Right cardiac atrium (tissue), 5 donors: ENCODE measurements around the gene ERCC4. TPM values are rescaled to one million over a fixed set of nuclear protein-coding genes. Genes with fewer than 3 reads are reported as not detected.
"Not testable (repeated sequence)": the region's sequence is repeated elsewhere in the genome, so short reads cannot be mapped to it uniquely, and the experiment has no call there.

Experiments used
- ATAC-seq, 2 donors: fragments of 200-7000 bp; cut with Tn5 transposase; one replicate each; pipeline versions ENCODE4 v1.8.0 to v1.9.1; 2020; ENCODE audit warnings: moderate library complexity in 2 of 2, mild to moderate bottlenecking in 1 of 2
- DNase-seq, 3 donors: peaks; one replicate each; pipeline ENCODE4 v3.0.0-alpha.2; 2020
- H3K27ac ChIP-seq: one replicate; pipeline ENCODE4 v1.5.1; 2013; ENCODE audit warnings: mild to moderate bottlenecking, low read length, control low read depth, moderate library complexity
- H3K27me3 ChIP-seq: one replicate; pipeline ENCODE4 v1.6.1; 2013; ENCODE audit not compliant: control insufficient read depth, insufficient read depth
- H3K4me1 ChIP-seq: one replicate; pipeline ENCODE4 v1.6.1; 2013; ENCODE audit warnings: low read length; ENCODE audit not compliant: control insufficient read depth, insufficient read depth
- H3K4me3 ChIP-seq: one replicate; pipeline ENCODE4 v1.5.1; 2013; ENCODE audit warnings: low read length, control low read depth
- H3K9me3 ChIP-seq: one replicate; pipeline ENCODE4 v1.6.1; 2013; ENCODE audit warnings: low read length; ENCODE audit not compliant: control insufficient read depth
- WGBS: extraction: QIAGEN DNeasy Blood & Tissue Kit; methylation state at CpG from one replicate; pipeline ENCODE4 v1.1.7; 2013; 5-methylcytosine and 5-hydroxymethylcytosine counted together
- intact Hi-C, 4 donors: fragments of 100-400 bp; cut with DNase I; formaldehyde crosslinking; loops; one replicate each; pipeline versions ENCODE4 v1.11.0 to v1.14.0; 2022 to 2023
- long read RNA-seq, 4 donors: library from polyadenylated mRNA; unstranded; transcript quantifications; one replicate each; pipeline ENCODE4 v2.0.0, GENCODE V29; 2020 to 2021
- polyA plus RNA-seq: library from polyadenylated mRNA; stranded (reverse); fragments of 200-250 nt; gene quantifications from one replicate; pipeline ENCODE4 v1.2.3, GENCODE V29; 2013
- total RNA-seq, 4 donors: library from RNA; stranded (reverse); fragmentation: NEBNext Ultra II Directional; extraction: Animal tissue kit (Norgen Biotek cat#: 25700); gene quantifications; one replicate each; pipeline ENCODE4 v1.2.1, GENCODE V29; 2021
- donor health status: healthy with polysubstance abuse.
- donor health status: DM: no; HTN: yes; CAD: no.
- donor health status: DM: no; HTN: no; CAD: no.
- donor health status: DM: no; HTN: yes; CAD: no; lungs with severe emphysema.
- donor health status: DM: yes; HTN: yes; CAD: no.

Gene ERCC4
- 10 to 100 TPM in 2 of 4 donors, 1 to 10 TPM in 2; 9.2 to 14.4 (median 10.6) TPM for total RNA-seq
- 2.3 TPM for polyA plus RNA-seq
- long read RNA-seq, donor 1, full-length matches to known transcripts = 8 of 10 reads
- long read RNA-seq, donor 1, partial matches to known transcripts = 0 of 10 reads
- long read RNA-seq, donor 1, other reads (novel, unspliced or antisense) = 2 of 10 reads
- long read RNA-seq, donor 2, partial matches to known transcripts = 1 of 2 reads
- long read RNA-seq, donor 2, other reads (novel, unspliced or antisense) = 1 of 2 reads
- long read RNA-seq, donor 3, partial matches to known transcripts = 6 of 14 reads
- long read RNA-seq, donor 3, other reads (novel, unspliced or antisense) = 3 of 14 reads
- long read RNA-seq, donor 4, full-length matches to known transcripts = 1 of 2 reads
- long read RNA-seq, donor 4, partial matches to known transcripts = 0 of 2 reads
- long read RNA-seq, donor 4, other reads (novel, unspliced or antisense) = 1 of 2 reads

DNA sequence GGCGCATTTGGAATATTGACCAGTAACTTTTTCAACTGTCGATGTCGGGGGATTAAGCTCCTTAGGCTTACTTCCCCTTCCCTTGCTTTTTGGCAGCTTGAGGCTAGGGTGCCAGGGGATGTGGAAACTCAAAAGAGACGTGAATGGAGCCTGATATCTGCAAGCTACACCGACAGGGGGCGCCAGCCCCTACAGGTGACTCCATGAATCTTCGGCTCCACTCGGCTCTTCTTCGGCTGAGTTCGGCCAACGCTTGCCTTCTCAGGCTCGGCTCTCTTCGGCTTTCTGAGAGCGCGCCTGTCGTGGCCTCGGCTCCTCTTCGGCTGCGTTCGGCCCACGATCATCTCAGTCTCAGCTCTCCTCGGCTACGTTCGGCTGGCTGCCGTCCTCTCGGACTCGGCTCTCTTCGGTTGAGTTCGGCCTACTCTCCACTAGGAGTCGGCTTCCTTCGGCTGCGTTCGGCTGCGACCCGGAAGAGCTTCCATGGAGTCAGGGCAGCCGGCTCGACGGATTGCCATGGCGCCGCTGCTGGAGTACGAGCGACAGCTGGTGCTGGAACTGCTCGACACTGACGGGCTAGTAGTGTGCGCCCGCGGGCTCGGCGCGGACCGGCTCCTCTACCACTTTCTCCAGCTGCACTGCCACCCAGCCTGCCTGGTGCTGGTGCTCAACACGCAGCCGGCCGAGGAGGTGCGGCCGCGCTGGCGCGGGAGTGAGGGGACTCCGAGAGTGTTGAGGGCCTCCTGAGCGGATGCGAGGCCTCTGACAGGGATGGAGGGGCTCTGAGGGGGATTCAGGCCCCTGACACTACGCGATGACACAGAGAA lies at the start of gene ERCC4:
ERCC4 (plus strand) TSS at position 472 of the 827 bp plus-strand sequence; CDS start at position 484, 12 bp downstream.
- WGBS = under 1% methylated on average over 64 of the region's 64 CpGs

DNA sequence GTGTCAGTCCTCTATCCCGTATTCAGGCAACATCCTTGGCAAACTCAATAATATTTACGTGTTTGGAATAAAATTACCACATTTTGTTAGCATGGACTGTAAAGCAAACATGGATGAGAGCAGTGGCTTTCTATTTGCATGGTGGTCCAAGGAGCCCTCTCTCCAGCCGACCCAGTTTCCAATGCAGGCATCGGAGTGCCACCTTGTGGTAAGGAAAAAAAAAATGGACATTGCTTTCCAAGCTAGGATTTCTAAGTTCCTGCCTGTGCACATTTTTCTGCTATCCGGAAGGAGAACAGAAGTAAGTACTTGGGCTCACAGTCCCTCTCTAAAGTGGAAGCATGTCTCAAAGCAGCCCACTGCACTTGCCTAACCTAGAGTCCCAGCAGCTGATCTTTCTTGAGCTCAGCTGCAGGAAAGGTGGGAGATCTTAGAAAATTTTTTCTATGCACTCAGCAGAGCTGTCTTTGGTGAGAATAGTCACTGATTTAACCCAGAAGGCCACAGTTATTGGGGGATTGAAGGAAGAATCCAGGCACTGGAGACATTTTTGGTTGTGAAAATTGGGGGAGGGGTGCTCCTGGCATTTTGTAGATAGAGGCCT lies 46.0 kb upstream of the ERCC4 start:
- intact Hi-C loops = no loop called here
- 11% methylated on average over 5 of the region's 5 CpGs for WGBS
- H3K27ac ChIP-seq = no peak overlapping the region
- DNase-seq = no peak
- H3K4me3 ChIP-seq = no peak overlapping the region
- H3K27me3 ChIP-seq = no peaks in the 10 kb centered on the region
- H3K9me3 ChIP-seq = no peaks in the 10 kb centered on the region
- no peaks in the 10 kb centered on the region for H3K4me1 ChIP-seq
- ATAC-seq = no peak

More for the DNA sequence above, at the start of gene ERCC4:
- DNase-seq (peak; percentile 100), ATAC-seq (peak; percentile 97 to 98)
- H3K27ac ChIP-seq = peak within 1 kb of the TSS; percentile 59
- H3K9me3 ChIP-seq = no peaks in the 10 kb centered on the region
- no peaks in the 10 kb centered on the region for H3K27me3 ChIP-seq
- H3K4me3 ChIP-seq = peak within 1 kb of the TSS; percentile 63
- H3K4me1 ChIP-seq = no peaks in the 10 kb centered on the region
- intact Hi-C loops = loop anchor here in 3 of 4 donors (2.0 to 10.0 kb wide), 6 partner anchors 53 to 605 kb away; no protein-coding TSS in a partner anchor

DNA sequence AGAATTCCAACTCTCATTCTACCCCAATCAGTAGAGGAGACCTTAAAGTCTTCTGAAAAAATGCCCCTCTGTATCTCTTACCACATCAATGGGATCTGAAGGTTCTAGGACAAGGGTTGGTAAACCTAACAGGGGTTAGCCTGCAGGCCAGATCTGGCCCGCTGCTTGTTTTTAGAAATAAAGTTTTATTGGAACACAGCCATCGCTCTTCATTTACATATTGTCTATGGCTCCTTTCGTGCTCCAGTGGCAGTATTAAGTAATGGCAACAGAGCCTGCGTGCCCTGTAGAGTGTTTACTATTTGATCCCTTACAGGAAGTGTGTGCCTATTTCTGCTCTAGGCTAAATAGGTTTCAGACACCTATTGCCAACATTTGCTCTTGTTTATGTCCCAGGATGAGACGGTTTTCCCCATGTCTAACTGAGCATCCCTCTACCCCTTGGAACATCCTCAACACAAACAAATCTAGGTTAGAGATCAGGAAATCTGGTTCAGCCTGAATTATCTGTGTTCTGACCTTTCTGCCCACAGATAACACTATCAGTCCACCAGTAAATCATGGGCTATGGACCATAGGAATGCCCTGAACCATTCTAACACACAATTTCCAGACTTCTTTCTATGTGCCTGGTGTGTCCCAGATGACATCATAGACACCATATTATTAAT lies 44.2 kb upstream of the ERCC4 start:
- H3K4me1 ChIP-seq = no peaks in the 10 kb centered on the region
- ATAC-seq (no peak), DNase-seq (no peak)
- intact Hi-C loops = no loop called here
- 79% methylated on average over 5 of the region's 5 CpGs for WGBS
- no peak overlapping the region for H3K4me3 ChIP-seq
- H3K27ac ChIP-seq = no peak overlapping the region
- no peaks in the 10 kb centered on the region for H3K27me3 ChIP-seq
- H3K9me3 ChIP-seq = no peaks in the 10 kb centered on the region

DNA sequence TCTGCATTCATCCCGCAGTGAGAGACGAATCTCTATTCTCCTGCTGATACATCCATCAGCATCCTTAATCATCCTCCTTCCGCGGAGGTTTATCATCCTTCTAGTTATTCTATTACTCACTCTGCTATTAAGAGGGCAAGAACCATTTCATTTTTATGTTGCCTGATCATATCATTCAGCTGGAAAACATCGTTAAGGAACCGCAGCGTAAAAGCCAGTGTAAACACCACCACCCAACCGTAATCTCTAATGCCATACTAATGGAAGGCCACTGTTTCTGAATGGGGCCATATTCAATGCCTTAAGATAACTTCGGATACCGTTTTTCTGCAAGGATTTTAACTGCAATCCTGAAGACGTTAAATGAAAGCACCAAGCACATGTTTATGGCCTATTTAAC lies 36.7 kb upstream of the ERCC4 start:
- Histone ChIP-seq H3K27me3 (no peaks in the 10 kb centered on the region), H3K9me3 (no peaks in the 10 kb centered on the region), H3K4me1 (no peaks in the 10 kb centered on the region), H3K27ac (no peak overlapping the region), H3K4me3 (no peak overlapping the region)
- 74% methylated on average over 11 of the region's 11 CpGs for WGBS
- intact Hi-C loops = no loop called here
- no peak for ATAC-seq
- no peak for DNase-seq

DNA sequence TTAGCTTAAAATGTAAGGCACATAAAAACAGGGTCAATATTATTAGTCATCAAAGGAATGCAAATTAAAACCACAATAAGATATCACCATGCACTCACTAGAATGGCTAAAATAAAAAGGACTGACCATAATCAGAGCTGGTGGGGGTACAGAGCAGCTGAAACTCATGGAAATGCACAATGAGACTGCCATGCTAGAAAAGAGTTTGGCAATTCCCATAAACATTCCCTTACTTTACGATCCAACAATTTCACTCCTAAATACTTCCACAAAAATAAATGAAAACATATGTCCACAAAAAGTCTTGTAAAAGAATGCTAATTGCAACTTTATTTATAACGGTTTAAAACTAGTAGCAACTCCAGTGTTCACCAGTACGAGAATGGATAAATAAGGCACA lies 36.1 kb upstream of the ERCC4 start:
- no peak overlapping the region for H3K27ac ChIP-seq
- H3K9me3 ChIP-seq = no peaks in the 10 kb centered on the region
- H3K27me3 ChIP-seq = no peaks in the 10 kb centered on the region
- DNase-seq (no peak), ATAC-seq (no peak)
- intact Hi-C loops = no loop called here
- WGBS = 53% methylated on average over 3 of the region's 3 CpGs
- no peak overlapping the region for H3K4me3 ChIP-seq
- H3K4me1 ChIP-seq = no peaks in the 10 kb centered on the region

DNA sequence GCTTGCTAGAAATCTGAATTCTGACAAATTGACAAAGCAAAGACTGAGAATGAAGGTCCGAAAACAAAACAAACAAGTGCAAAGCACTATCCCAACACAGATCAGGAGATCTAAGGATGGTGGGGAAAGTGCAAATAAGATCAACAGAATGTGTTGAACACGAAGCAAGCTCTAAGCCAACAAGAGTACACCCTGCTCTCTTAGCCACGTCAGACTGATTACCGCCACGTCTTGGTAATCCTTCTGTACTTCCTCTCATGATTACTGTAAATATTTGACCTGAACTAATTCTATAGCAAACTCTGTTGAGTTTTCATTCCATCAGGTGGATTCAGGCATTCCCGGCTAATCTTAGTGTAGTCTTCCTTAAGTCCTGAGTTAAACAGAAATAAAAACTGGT lies 34.3 kb upstream of the ERCC4 start:
- Histone ChIP-seq H3K27me3 (no peaks in the 10 kb centered on the region), H3K27ac (no peak overlapping the region), H3K4me3 (no peak overlapping the region), H3K9me3 (no peaks in the 10 kb centered on the region), H3K4me1 (no peaks in the 10 kb centered on the region)
- ATAC-seq = no peak
- intact Hi-C loops = no loop called here
- no peak for DNase-seq
- WGBS = 55% methylated on average over 6 of the region's 6 CpGs

DNA sequence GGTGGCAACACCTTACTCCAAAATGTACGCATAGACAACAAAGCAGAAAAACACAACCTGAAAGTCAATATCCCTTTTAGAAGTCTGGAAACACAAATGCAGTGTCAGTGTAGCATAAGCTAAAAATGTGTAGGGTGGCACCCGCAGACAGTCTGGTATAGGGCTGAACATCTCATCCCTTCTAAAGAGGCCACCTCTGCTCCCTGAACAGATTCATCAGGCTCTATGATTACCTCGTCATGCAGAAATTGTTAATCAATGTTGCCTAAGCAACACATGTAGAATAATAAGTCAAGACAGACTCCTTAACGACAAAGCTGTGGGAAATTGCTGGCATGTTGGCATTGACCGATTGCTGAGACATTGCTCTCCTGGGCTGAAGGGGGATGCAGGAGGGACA lies 33.3 kb upstream of the ERCC4 start:
- intact Hi-C loops = no loop called here
- 85% methylated on average over 5 of the region's 5 CpGs for WGBS
- Histone ChIP-seq H3K4me3 (no peak overlapping the region), H3K4me1 (no peaks in the 10 kb centered on the region), H3K9me3 (no peaks in the 10 kb centered on the region), H3K27ac (no peak overlapping the region), H3K27me3 (no peaks in the 10 kb centered on the region)
- no peak for ATAC-seq
- no peak for DNase-seq

DNA sequence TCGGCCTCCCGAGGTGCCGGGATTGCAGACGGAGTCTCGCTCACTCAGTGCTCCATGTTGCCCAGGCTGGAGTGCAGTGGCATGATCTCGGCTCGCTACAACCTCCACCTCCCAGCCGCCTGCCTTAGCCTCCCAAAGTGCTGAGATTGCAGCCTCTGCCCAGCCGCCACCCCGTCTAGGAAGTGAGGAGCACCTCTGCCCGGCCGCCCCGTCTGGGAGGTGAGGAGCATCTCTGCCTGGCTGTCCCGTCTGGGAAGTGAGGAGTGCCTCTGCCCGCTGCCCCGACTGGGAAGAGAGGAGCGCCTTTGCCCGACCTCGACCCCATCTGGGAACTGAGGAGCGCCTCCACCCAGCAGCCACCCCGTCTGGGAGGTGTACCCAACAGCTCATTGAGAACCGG lies 30.6 kb upstream of the ERCC4 start:
- H3K4me3 ChIP-seq, H3K4me1 ChIP-seq, ATAC-seq, H3K27me3 ChIP-seq, DNase-seq, intact Hi-C loops, H3K27ac ChIP-seq, H3K9me3 ChIP-seq: not testable (repeated sequence)
- 91% methylated on average over 22 of the region's 22 CpGs for WGBS

DNA sequence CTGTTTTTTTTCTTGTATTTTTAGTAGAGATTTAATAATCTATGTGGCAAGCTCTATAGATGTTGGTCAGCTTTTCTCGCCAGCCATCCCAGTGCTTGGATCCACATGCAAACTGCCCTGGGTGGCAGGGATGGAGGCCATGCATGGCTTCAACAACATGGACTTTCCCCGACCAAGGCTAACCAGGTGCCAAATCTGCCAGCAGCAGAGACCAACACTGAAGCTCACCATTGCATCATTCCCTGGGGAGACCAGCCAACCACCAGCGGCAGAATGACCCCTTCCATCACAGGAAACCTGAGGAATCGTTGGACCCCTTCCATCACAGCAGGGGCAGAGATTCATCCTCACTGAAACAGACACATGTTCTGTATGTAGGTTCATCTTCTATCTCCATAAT lies 27.7 kb upstream of the ERCC4 start:
- H3K27ac ChIP-seq = no peak overlapping the region
- no peaks in the 10 kb centered on the region for H3K27me3 ChIP-seq
- intact Hi-C loops = no loop called here
- H3K4me3 ChIP-seq = no peak overlapping the region
- no peaks in the 10 kb centered on the region for H3K9me3 ChIP-seq
- WGBS = 65% methylated on average over 4 of the region's 4 CpGs
- DNase-seq (no peak), ATAC-seq (no peak)
- no peaks in the 10 kb centered on the region for H3K4me1 ChIP-seq

DNA sequence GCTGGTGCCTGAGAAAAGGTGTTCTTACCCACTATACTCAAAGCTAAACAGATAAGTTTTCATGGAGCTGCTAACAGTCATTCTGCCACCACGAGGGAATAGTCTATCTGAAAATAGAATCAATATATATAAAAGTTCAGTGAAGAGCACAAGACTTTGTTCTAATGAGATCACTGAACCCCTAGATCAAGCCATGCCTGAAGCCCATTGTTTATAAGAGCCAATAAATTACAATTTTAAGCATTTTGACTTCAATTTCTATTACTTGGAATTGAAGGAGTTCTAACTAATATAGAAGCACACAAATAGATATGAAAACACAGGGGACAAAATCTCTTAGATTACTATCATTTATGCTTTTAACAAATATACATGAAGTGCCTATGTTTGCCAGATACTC lies 24.4 kb upstream of the ERCC4 start:
- WGBS = 70% methylated on average over 1 of the region's 1 CpG
- intact Hi-C loops = no loop called here
- Histone ChIP-seq H3K27ac (no peak overlapping the region), H3K4me3 (no peak overlapping the region), H3K4me1 (peaks cover 1% of the 10 kb centered on the region), H3K9me3 (no peaks in the 10 kb centered on the region), H3K27me3 (no peaks in the 10 kb centered on the region)
- ATAC-seq (no peak), DNase-seq (no peak)
